ENCODE measurements around the gene SCGB3A2. TPM values are rescaled to one million over a fixed set of nuclear protein-coding genes. Genes with fewer than 3 reads are reported as not detected.

Gene SCGB3A2
- total and polyA plus RNA-seq, 2 donors (not counting 3 experiments of a cell fraction or from before 2014, with no cell fraction given) = not detected

DNA sequence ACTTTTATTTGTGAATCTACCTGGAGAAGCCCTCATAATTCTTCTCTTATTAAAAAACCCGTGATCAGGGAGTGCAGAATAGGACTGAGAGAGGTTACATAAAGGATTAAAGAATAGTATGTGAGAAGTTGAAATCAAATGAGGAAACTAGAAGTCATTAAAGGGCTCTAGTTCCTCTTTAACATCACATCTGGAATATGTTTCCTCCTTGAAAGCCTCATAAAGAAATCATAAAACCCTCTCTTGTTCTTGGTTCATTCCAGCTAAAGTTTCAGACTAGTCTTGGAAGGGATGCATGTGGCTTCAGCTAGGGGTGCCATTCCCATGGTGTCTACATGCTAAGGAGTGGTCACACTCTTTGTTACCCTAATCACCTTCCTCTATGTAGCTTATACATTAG is 33.5 kb downstream of the SCGB3A2 start:
- DNase-seq (ENCODE audit: low read depth, low spot score) = no peak
- Histone ChIP-seq H3K4me3 (replicated peaks in 1 of 3; ENCODE audit: insufficient read depth in 1 of 3, low read depth in 1 of 3, low read length in 3 of 3) (no peak overlapping the region), H3K27me3 (ENCODE audit: control insufficient read depth in 2 of 2, insufficient read depth in 2 of 2, low read length in 2 of 2) (no peaks in the 10 kb centered on the region), H3K9me1 (replicated peaks; ENCODE audit: control insufficient read depth, extremely low read depth, insufficient read depth, low read length) (no peaks in the 10 kb centered on the region), H3K9me3 (replicated peaks; ENCODE audit: control insufficient read depth, insufficient read depth, low read length) (no peaks in the 10 kb centered on the region), H4K20me1 (replicated peaks; ENCODE audit: control insufficient read depth, extremely low read depth, insufficient read depth, low read length) (no peaks in the 10 kb centered on the region), H2AFZ (ENCODE audit: low read depth, low read length) (no peak overlapping the region), H3K36me3 (ENCODE audit: control insufficient read depth in 2 of 2, extremely low read depth in 1 of 2, insufficient read depth in 2 of 2, low read length in 2 of 2) (no peaks in the 10 kb centered on the region), H3K4me2 (ENCODE audit: insufficient read depth, low read length) (no peak overlapping the region), H3K27ac (ENCODE audit: insufficient read depth, low read depth, low read length) (no peak overlapping the region), H3K79me2 (ENCODE audit: control insufficient read depth, insufficient read depth, low read length) (no peaks in the 10 kb centered on the region), H3K4me1 (ENCODE audit: control insufficient read depth, extremely low read depth, insufficient read depth, low read length) (peaks cover 6% of the 10 kb centered on the region), H3K9ac (replicated peaks; ENCODE audit: extremely low read depth, insufficient read depth, low read length) (no peak overlapping the region)
- intact Hi-C loops (cut with micrococcal nuclease) = no loop called here
- TF ChIP-seq EZH2 (IDR thresholded peaks at IDR 0.05; ENCODE audit: borderline replicate concordance, low read depth, low read length, severe bottlenecking) (no peak), FOS (IDR thresholded peaks at IDR 0.05; ENCODE audit: borderline replicate concordance, insufficient read depth, low read length) (no peak), JUN (IDR thresholded peaks at IDR 0.05; ENCODE audit: borderline replicate concordance, insufficient read depth, insufficient read length, low read depth) (no peak), POLR2A (IDR thresholded peaks at IDR 0.05; ENCODE audit: low read depth, low read length) (no peak), GATA2 (IDR thresholded peaks at IDR 0.05; ENCODE audit: insufficient read depth, insufficient read length, low read depth, low read length) (no peak)
- ChIA-PET POLR2A (no interaction called here), CTCF (interaction anchor here (0.6 to 1.7 kb wide), 4 partner anchors 14 to 54 kb away, joined by 3 to 6 read pairs (median 4); no protein-coding TSS in a partner anchor)
- no TSS peak for BruUV-seq (replicated peaks)
- dilution Hi-C loops (cut with MboI; ENCODE audit: extremely low pct_ligation_motif_present, low sequenced_read_pairs) = no loop called here
- FAIRE-seq = no peak

DNA sequence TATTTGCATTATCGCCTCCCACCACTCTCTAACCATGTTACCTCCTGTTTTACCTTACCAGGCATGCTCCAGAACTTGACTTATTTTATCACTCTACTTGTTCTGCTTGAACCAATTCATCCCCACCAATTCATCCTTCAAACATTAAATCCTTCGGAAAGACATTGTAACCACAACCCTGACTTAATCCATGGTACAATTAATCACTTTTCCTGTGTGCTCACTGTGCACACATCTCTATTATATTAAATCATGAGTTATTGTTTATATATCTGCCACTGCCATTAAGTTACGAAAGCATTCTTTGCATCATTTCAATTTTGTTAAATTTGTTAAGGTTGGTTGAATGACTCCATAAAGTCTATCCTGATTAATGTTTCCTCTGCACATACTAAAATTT is 35.3 kb downstream of the SCGB3A2 start:
- Histone ChIP-seq H3K4me2 (ENCODE audit: insufficient read depth, low read length) (peak overlapping the region; percentile 51), H3K36me3 (ENCODE audit: control insufficient read depth in 2 of 2, extremely low read depth in 1 of 2, insufficient read depth in 2 of 2, low read length in 2 of 2) (no peaks in the 10 kb centered on the region), H3K79me2 (ENCODE audit: control insufficient read depth, insufficient read depth, low read length) (no peaks in the 10 kb centered on the region), H3K27me3 (ENCODE audit: control insufficient read depth in 2 of 2, insufficient read depth in 2 of 2, low read length in 2 of 2) (no peaks in the 10 kb centered on the region), H3K4me3 (replicated peaks in 1 of 3; ENCODE audit: insufficient read depth in 1 of 3, low read depth in 1 of 3, low read length in 3 of 3) (no peak overlapping the region), H3K9me3 (replicated peaks; ENCODE audit: control insufficient read depth, insufficient read depth, low read length) (no peaks in the 10 kb centered on the region), H3K9ac (replicated peaks; ENCODE audit: extremely low read depth, insufficient read depth, low read length) (no peak overlapping the region), H3K4me1 (ENCODE audit: control insufficient read depth, extremely low read depth, insufficient read depth, low read length) (peaks cover 6% of the 10 kb centered on the region), H3K27ac (ENCODE audit: insufficient read depth, low read depth, low read length) (no peak overlapping the region), H4K20me1 (replicated peaks; ENCODE audit: control insufficient read depth, extremely low read depth, insufficient read depth, low read length) (no peaks in the 10 kb centered on the region), H3K9me1 (replicated peaks; ENCODE audit: control insufficient read depth, extremely low read depth, insufficient read depth, low read length) (no peaks in the 10 kb centered on the region), H2AFZ (ENCODE audit: low read depth, low read length) (no peak overlapping the region)
- peak; percentile 61 for FAIRE-seq
- intact Hi-C loops (cut with micrococcal nuclease) = loop anchor here (1.0 kb wide), 1 partner anchor 19 kb away; no protein-coding TSS in a partner anchor
- CTCF ChIA-PET = no interaction called here
- dilution Hi-C loops (cut with MboI; ENCODE audit: extremely low pct_ligation_motif_present, low sequenced_read_pairs) = no loop called here
- POLR2A ChIA-PET = no interaction called here
- no TSS peak for BruUV-seq (replicated peaks)
- no peak for TF ChIP-seq POLR2A (IDR thresholded peaks at IDR 0.05; ENCODE audit: low read depth, low read length)
- TF ChIP-seq MYC (IDR thresholded peaks at IDR 0.05; ENCODE audit: low read depth, low read length) = no peak
- no peak for TF ChIP-seq GATA2 (IDR thresholded peaks at IDR 0.05; ENCODE audit: insufficient read depth, insufficient read length, low read depth, low read length)
- TF ChIP-seq, protein P1, sequence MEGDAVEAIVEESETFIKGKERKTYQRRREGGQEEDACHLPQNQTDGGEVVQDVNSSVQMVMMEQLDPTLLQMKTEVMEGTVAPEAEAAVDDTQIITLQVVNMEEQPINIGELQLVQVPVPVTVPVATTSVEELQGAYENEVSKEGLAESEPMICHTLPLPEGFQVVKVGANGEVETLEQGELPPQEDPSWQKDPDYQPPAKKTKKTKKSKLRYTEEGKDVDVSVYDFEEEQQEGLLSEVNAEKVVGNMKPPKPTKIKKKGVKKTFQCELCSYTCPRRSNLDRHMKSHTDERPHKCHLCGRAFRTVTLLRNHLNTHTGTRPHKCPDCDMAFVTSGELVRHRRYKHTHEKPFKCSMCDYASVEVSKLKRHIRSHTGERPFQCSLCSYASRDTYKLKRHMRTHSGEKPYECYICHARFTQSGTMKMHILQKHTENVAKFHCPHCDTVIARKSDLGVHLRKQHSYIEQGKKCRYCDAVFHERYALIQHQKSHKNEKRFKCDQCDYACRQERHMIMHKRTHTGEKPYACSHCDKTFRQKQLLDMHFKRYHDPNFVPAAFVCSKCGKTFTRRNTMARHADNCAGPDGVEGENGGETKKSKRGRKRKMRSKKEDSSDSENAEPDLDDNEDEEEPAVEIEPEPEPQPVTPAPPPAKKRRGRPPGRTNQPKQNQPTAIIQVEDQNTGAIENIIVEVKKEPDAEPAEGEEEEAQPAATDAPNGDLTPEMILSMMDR (IDR thresholded peaks at IDR 0.05; ENCODE audit: extremely low read depth in 1 of 2, insufficient read depth in 1 of 2, low read depth in 1 of 2, low read length in 2 of 2) = no peak
- TF ChIP-seq JUN (IDR thresholded peaks at IDR 0.05; ENCODE audit: borderline replicate concordance, insufficient read depth, insufficient read length, low read depth) = no peak
- no peak for TF ChIP-seq EZH2 (IDR thresholded peaks at IDR 0.05; ENCODE audit: borderline replicate concordance, low read depth, low read length, severe bottlenecking)
- TF ChIP-seq FOS (IDR thresholded peaks at IDR 0.05; ENCODE audit: borderline replicate concordance, insufficient read depth, low read length) = peak; percentile 54
- DNase-seq (ENCODE audit: low read depth, low spot score) = peak; percentile 54
